Brain microvascular endothelial cell (primary cell): ENCODE measurements around the gene TRABD2B.

Source experiments
- DNase-seq: peaks from one replicate; pipeline ENCODE4 v3.0.0-alpha.2; 2020
- H3K27ac ChIP-seq: fragments of 250-450 bp; sonication (Bioruptor Pico); 2 replicates; pipeline ENCODE4 v1.5.1; 2020; ENCODE audit warnings: mild to moderate bottlenecking, moderate library complexity
- H3K27me3 ChIP-seq: fragments of 250-450 bp; sonication (Bioruptor Pico); replicated peaks from 2 replicates; pipeline ENCODE4 v1.5.1; 2020; ENCODE audit warnings: mild to moderate bottlenecking
- H3K36me3 ChIP-seq: fragments of 250-450 bp; sonication (Bioruptor Pico); replicated peaks from 2 replicates; pipeline ENCODE4 v1.5.1; 2020; ENCODE audit warnings: mild to moderate bottlenecking
- H3K4me3 ChIP-seq: 2 replicates; pipeline ENCODE4 v1.5.1; 2011; ENCODE audit warnings: low read depth, mild to moderate bottlenecking, control low read depth, low read length, moderate library complexity
- CTCF ChIP-seq: IDR thresholded peaks from 2 replicates; pipeline ENCODE4 v1.5.1; 2011; ENCODE audit warnings: low read depth, mild to moderate bottlenecking, moderate library complexity, low read length, control low read depth, inconsistent platforms; ENCODE audit errors: missing control alignments
- in situ Hi-C: cut with HindIII; loops from 2 replicates; pipeline ENCODE4 v1.10.0; 2017; ENCODE audit warnings: low sequenced_read_pairs, low pct_ligation_motif_present

Gene TRABD2B

DNA sequence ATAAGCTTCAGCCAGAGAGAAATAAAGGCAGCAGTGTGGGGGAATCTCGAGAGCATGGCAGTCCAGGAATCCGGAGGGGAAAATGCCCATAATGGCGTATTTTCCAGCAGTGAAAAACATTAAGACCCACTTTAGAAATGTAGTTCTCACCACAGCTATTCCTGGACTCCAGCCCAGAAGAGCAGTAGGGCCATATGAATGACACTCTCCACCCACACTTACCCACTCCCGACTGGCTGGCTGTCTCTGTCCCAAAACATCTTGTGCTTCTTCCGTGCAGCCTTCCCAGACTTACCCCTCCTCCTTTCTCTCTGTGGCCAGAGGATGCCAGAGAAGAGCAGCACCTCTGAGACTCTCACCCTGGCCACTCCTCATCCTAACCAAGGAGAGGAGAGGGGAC lies 56.4 kb downstream of the TRABD2B start:
- in situ Hi-C loops = no loop called here
- peak; percentile 40 for DNase-seq
- Histone ChIP-seq H3K36me3 (no peaks in the 10 kb centered on the region), H3K27ac (no peak overlapping the region), H3K27me3 (no peaks in the 10 kb centered on the region), H3K4me3 (no peak overlapping the region)
- no peak for TF ChIP-seq CTCF

DNA sequence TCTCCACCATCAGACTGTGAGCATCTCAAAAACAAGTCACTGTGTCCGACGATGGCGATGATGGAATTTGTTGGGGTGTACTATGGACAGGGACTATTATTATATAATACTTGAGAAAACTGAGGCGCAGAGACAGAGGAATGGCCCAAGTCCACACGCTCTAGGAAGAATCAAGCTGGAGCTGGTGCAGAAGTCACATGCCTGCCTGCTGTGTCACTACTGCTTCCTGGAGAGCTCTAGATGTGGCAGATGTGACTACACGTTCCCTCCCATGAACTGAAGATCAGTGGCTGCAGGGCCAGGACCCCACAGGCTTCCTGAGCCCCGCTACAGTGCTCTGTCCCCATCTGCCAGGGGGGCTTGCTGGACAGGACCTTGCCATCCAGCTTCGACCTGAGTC lies 56.9 kb downstream of the TRABD2B start:
- no peaks in the 10 kb centered on the region for H3K27me3 ChIP-seq

GRCh38 chr1:47938520-47938919 lies 58.7 kb downstream of the TRABD2B start:
- in situ Hi-C loops = no loop called here
- Histone ChIP-seq H3K27me3 (no peaks in the 10 kb centered on the region), H3K36me3 (no peaks in the 10 kb centered on the region), H3K27ac (no peak overlapping the region), H3K4me3 (no peak overlapping the region)
- TF ChIP-seq CTCF = no peak
- no peak for DNase-seq

More for the DNA sequence above, 56.9 kb downstream of the TRABD2B start:
- DNase-seq = peak; percentile 6
- Histone ChIP-seq H3K27ac (no peak overlapping the region), H3K36me3 (no peaks in the 10 kb centered on the region), H3K4me3 (no peak overlapping the region)
- in situ Hi-C loops = no loop called here
- TF ChIP-seq CTCF = no peak

DNA sequence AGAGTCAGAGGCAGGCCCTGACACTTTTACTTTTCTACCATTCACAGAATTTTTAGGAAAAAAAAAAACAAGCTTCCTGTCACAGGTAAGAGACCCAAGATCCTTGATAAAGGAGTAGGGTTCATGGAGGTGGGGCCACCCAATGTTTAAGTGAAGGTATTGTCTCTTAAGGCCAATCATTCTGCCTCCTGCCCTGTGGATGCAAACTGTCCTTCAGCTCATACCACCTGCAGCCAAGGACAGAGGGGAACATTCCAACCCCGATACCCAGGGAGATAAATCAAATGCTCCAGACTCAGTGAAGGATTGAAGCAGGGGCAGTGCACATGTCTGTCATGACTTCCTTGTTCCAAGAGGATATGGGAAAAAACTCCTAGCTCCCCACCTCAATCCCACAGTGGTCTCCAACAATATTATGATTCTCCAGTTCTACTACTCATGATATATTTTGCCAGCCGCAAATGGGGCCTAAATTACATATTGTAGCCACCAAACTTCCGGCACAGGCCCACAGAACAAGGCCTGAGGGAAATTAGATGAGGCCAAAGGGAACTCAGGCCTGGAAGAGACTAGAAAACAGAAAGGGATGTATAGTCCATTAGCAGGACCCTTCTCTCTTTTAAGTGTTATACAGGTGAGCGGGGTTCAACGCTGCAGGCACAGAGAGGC lies 59.5 kb downstream of the TRABD2B start:
- DNase-seq = no peak
- TF ChIP-seq CTCF = no peak
- Histone ChIP-seq H3K27me3 (no peaks in the 10 kb centered on the region), H3K27ac (no peak overlapping the region), H3K36me3 (no peaks in the 10 kb centered on the region), H3K4me3 (no peak overlapping the region)
- in situ Hi-C loops = no loop called here

DNA sequence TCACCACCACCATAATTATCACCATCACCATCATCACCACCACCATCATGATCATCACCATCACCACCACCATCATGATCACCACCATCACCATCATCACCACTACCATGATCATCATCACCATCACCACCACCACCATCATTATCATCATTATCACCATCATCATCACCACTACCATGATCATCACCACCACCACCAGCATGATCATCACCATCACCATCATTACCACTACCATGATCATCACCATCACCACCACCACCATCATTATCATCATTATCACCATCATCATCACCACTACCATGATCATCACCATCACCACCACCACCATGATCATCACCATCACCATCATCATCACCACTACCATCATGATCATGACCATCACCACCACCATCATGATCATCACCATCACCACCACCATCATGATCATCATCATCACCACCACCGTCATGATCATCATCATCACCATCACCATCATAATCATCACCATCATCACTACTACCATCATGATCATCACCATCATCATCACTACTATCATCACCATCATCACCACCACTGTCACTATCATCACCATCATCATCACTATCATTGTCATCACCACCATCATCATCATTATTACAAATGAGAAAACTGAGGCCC lies 60.2 kb downstream of the TRABD2B start:
- in situ Hi-C loops = no loop called here
- TF ChIP-seq CTCF = no peak
- DNase-seq = no peak
- Histone ChIP-seq H3K27me3 (no peaks in the 10 kb centered on the region), H3K27ac (no peak overlapping the region), H3K36me3 (no peaks in the 10 kb centered on the region), H3K4me3 (no peak overlapping the region)
